ENCODE results near the gene CHTF18.

The CHTF18 gene

DNA sequence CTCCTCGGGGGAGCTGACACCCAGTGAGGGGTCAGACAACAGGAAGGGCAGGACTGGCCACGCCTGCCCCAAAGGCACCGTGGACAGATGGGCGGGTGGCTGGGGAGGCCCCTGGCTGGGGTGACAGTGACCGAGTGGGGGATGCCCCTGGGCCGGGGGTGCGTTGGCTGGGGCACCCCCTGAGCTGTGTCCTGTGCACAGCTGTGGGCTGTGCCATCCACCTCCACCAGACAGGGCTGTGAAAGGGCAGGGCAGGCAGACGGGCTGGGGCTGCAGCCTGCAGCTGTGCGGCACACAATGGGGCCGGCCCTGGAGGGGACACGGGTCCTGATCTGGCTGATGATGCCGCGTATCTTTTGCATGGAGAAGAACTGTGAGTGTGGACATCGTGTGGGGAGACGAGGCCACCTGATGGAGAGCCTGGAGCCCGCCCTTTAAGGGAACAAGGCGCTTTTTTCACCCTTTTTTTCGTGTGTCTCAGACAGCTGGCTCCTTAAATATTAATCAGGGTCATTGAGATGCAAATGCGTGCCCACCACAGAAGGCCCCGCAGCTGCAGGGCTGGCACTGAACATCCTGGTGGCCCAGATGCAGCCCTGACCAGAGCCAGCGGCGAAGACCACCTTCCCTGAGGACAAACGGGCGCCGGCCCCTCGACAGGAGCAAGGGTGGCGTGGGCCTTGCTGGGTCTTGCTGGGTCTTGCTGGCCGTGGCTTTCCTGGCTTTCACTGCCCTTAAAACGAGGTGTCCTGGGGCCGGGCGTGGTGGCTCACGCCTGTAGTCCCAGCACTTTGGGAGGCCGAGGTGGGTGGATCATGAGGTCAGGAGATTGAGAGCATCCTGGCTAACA lies 54.5 kb downstream of the CHTF18 start:
- in situ Hi-C loops (cut with MboI; ENCODE audit: low sequenced_read_pairs), result no loop called here

DNA sequence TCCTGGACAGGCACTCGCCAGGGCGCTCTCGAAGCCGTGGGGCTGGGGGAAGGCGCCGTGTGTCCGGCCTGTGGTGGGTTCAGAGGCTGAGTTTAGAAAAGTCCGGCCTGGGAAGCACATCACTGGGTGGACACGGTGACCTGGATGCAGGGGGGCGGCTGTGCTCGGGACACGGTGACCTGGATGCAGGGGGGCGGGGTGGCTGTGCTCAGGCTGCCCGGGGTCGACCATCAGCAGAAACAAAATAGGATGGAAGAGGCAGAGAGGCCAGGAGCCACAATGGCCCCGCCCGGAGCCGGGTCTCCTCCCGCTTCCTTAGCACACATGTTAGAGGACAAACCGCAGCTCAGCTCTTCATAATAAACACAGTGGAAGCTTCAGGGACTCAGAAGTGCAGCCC lies 55.4 kb downstream of the CHTF18 start:
- in situ Hi-C loops (cut with MboI; ENCODE audit: low sequenced_read_pairs), result no loop called here

DNA sequence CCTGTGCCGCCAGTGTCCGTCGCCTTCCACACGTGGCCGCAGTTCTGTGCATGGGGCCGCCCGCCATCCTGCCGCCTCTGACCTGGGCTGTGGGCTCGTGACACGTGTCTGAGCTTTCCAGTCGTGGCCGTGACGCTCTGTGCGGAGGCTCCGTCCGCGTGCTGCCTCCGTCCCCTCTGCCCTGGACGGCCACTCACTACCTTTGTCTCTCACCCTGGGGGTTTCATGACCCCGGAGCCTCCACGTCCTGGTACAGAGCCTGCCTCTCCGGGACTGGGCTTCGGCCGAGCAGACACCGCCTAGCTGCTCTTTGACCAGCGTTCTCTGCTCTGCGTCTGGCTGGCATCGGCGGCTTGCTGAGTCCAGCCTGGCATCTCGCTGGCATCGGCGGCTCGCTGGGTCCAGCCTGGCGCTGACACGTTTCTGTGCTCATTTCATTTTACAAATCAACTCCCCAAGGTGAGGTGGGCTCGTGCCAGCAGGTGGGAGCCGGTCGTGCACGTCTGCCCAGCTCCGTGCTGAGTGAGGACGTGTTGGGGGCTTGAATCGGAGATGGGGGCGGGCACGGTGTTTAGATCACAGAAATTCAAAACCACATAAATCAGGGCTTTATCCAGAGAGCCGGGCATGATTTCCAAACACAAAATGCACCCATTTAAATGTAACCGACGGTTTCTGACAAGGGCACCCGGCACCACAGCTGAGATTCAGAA lies 56.4 kb downstream of the CHTF18 start:
- in situ Hi-C loops (cut with MboI; ENCODE audit: low sequenced_read_pairs), result no loop called here

DNA sequence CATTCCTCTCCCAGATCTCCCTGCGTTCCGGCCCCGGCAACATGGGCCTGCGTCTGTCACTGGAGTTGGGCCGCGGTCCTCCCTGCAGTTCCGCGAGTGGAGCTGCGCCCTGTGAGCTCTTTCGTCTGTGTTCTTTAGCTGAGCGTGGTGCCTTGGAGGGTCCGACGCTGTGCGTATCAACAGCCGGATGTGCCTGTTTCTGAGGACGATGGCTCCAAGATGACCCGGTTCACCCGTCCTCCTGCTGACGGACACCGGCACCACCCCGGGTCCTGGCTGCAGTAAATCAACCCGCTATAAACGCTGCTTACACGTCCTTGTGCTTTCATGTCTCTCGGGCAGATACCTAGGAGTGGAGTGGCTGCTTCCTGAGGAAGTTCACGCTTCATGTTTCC lies 56.9 kb downstream of the CHTF18 start:
- in situ Hi-C loops (cut with MboI; ENCODE audit: low sequenced_read_pairs), result no loop called here

DNA sequence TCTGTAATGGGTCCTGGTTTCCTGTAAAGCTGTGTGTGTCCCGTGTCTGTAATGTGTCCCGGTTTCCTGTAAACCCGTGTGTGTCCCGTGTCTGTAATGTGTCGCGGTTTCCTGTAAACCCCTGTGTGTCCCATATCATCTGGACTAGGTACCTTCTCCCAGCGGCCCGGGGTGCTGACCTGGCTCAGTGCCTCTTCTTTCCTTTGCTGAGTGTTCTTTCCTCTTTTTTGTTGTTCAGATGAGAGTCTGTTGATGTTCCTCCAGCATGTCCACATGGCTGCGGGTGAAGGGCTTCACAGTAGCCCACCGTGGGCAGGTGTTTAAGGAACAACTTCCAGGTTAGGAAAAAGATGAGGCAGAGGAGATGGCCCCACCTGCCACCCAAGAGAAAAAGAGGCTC lies 58.7 kb downstream of the CHTF18 start:
- in situ Hi-C loops (cut with MboI; ENCODE audit: low sequenced_read_pairs), result no loop called here

Measured in HL-60/S4 treated with phorbol 12-myristate 13-acetate at 8.2 ng/mL for 4 days and 3 days (cell line).